Parathyroid adenoma (tissue), 2 donors: ENCODE measurements around the gene SLC10A7.

Experiments used
- H2AFZ ChIP-seq: fragments of 300-600 bp; sonication (generic); one replicate; pipeline ENCODE4 v1.7.0; 2017; ENCODE audit warnings: antibody characterized with exemption, mild to moderate bottlenecking
- H3K27ac ChIP-seq: fragments of 300-600 bp; sonication (generic); one replicate; pipeline ENCODE4 v1.7.0; 2017
- H3K27me3 ChIP-seq: fragments of 300-600 bp; sonication (generic); one replicate; pipeline ENCODE4 v1.7.0; 2017; ENCODE audit warnings: low read length; ENCODE audit not compliant: control insufficient read depth, insufficient read depth
- H3K36me3 ChIP-seq: fragments of 300-600 bp; sonication (generic); one replicate; pipeline ENCODE4 v1.7.0; 2017; ENCODE audit warnings: low read length; ENCODE audit not compliant: control insufficient read depth, insufficient read depth
- H3K4me1 ChIP-seq: fragments of 300-600 bp; sonication (generic); one replicate; pipeline ENCODE4 v1.7.0; 2017; ENCODE audit warnings: control low read depth
- H3K4me2 ChIP-seq: fragments of 300-600 bp; sonication (generic); one replicate; pipeline ENCODE4 v1.7.0; 2017; ENCODE audit warnings: low read length
- H3K4me3 ChIP-seq: fragments of 300-600 bp; sonication (generic); one replicate; pipeline ENCODE4 v1.7.0; 2017; ENCODE audit warnings: low read depth, low read length
- H3K79me2 ChIP-seq: fragments of 300-600 bp; sonication (generic); one replicate; pipeline ENCODE4 v1.7.0; 2017; ENCODE audit warnings: control low read depth
- H3K9ac ChIP-seq: fragments of 300-600 bp; sonication (generic); one replicate; pipeline ENCODE4 v1.7.0; 2017; ENCODE audit warnings: mild to moderate bottlenecking
- H3K9me3 ChIP-seq: fragments of 300-600 bp; sonication (generic); one replicate; pipeline ENCODE4 v1.7.0; 2017; ENCODE audit warnings: low read length; ENCODE audit not compliant: control insufficient read depth
- CTCF ChIP-seq: fragments of 300-600 bp; sonication (generic); IDR thresholded peaks from one replicate; pipeline ENCODE4 v1.7.0; 2017; ENCODE audit warnings: antibody characterized with exemption, mild to moderate bottlenecking
- donor health status: primary hyperparathyroidism.

The SLC10A7 gene

GRCh38 chr4:146521541-146522097 is at the start of gene SLC10A7:
TSS of gene SLC10A7 (minus strand) at chr4:146521940. CDS start at chr4:146521717, 223 bp downstream.
- peak within 1 kb of the TSS; percentile 96 for H3K4me3 ChIP-seq
- TF ChIP-seq CTCF = no peak
- H3K27me3 ChIP-seq = no peaks in the 10 kb centered on the region
- H3K79me2 ChIP-seq = no peaks in the 10 kb centered on the region
- no peaks in the 10 kb centered on the region for H3K4me1 ChIP-seq
- H3K36me3 ChIP-seq = no peaks in the 10 kb centered on the region
- peak within 1 kb of the TSS; percentile 80 for H3K4me2 ChIP-seq
- peak within 1 kb of the TSS; percentile 97 for H2AFZ ChIP-seq
- H3K9me3 ChIP-seq = no peaks in the 10 kb centered on the region
- H3K9ac ChIP-seq = peak within 1 kb of the TSS; percentile 76
- H3K27ac ChIP-seq = peak within 1 kb of the TSS; percentile 69

- Histone ChIP-seq H2AFZ (no peak overlapping the region), H3K27me3 (no peaks in the 10 kb centered on the region), H3K36me3 (no peaks in the 10 kb centered on the region), H3K4me2 (no peak overlapping the region), H3K79me2 (no peaks in the 10 kb centered on the region), H3K9me3 (no peaks in the 10 kb centered on the region), H3K27ac (no peak overlapping the region), H3K4me1 (no peaks in the 10 kb centered on the region), H3K9ac (no peak overlapping the region), H3K4me3 (no peak overlapping the region)
- no peak for TF ChIP-seq CTCF
These were observed 45.7 kb upstream of the SLC10A7 start for GRCh38 chr4:146567396-146567795.

- H3K4me2 ChIP-seq = no peak overlapping the region
- no peak overlapping the region for H3K4me3 ChIP-seq
- no peak overlapping the region for H3K9ac ChIP-seq
- TF ChIP-seq CTCF = no peak
- no peaks in the 10 kb centered on the region for H3K9me3 ChIP-seq
- H2AFZ ChIP-seq = no peak overlapping the region
- H3K4me1 ChIP-seq = no peaks in the 10 kb centered on the region
- H3K27ac ChIP-seq = no peak overlapping the region
- no peaks in the 10 kb centered on the region for H3K27me3 ChIP-seq
- no peaks in the 10 kb centered on the region for H3K36me3 ChIP-seq
- H3K79me2 ChIP-seq = no peaks in the 10 kb centered on the region
These were observed 42.8 kb upstream of the SLC10A7 start for GRCh38 chr4:146564492-146564891.

- no peak overlapping the region for H3K9ac ChIP-seq
- no peak overlapping the region for H3K27ac ChIP-seq
- no peak for TF ChIP-seq CTCF
- H3K9me3 ChIP-seq = no peaks in the 10 kb centered on the region
- no peaks in the 10 kb centered on the region for H3K4me1 ChIP-seq
- H3K27me3 ChIP-seq = no peaks in the 10 kb centered on the region
- no peaks in the 10 kb centered on the region for H3K79me2 ChIP-seq
- no peak overlapping the region for H2AFZ ChIP-seq
- no peak overlapping the region for H3K4me3 ChIP-seq
- H3K4me2 ChIP-seq = no peak overlapping the region
- H3K36me3 ChIP-seq = no peaks in the 10 kb centered on the region
These were observed 28.4 kb upstream of the SLC10A7 start for GRCh38 chr4:146550161-146550560.

- TF ChIP-seq CTCF = no peak
- Histone ChIP-seq H3K9ac (no peak overlapping the region), H3K9me3 (no peaks in the 10 kb centered on the region), H3K4me2 (no peak overlapping the region), H3K79me2 (no peaks in the 10 kb centered on the region), H3K27me3 (no peaks in the 10 kb centered on the region), H3K36me3 (no peaks in the 10 kb centered on the region), H2AFZ (no peak overlapping the region), H3K4me1 (no peaks in the 10 kb centered on the region), H3K27ac (no peak overlapping the region), H3K4me3 (no peak overlapping the region)
These were observed 26.7 kb upstream of the SLC10A7 start for GRCh38 chr4:146548443-146548842.
